Spleen (tissue), 11 donors: Measurements from ENCODE around the gene CEP170B. TPM values are rescaled to one million over a fixed set of nuclear protein-coding genes. Genes with fewer than 3 reads are reported as not detected.
A peak's percentile ranks its signal among the peaks of the same experiment; 100 is the strongest.

ENCODE experiments used
- DNase-seq: peaks from one replicate; pipeline ENCODE4 v3.0.0-alpha.2; 2020
- H3K27ac ChIP-seq, 8 donors: fragments of 200-600 bp; sonication (generic) in 7 of 8; 1 replicate in 4 of 8; 2 replicates in 4 of 8; pipeline versions ENCODE4 v1.5.0 to v1.8.0; 2016 to 2021; ENCODE audit warnings: inconsistent platforms in 4 of 8, mild to moderate bottlenecking in 4 of 8, moderate library complexity in 1 of 8
- H3K27me3 ChIP-seq, 7 donors: fragments of 200-600 bp; sonication (generic) in 6 of 7; replicated peaks in 1 of 7; 1 replicate in 4 of 7; 2 replicates in 3 of 7; pipeline versions ENCODE4 v1.5.0 to v1.8.0; 2016 to 2021; ENCODE audit warnings: inconsistent platforms in 3 of 7, mild to moderate bottlenecking in 1 of 7
- H3K36me3 ChIP-seq, 6 donors: fragments of 200-600 bp; sonication (generic) in 5 of 6; 1 replicate in 4 of 6; 2 replicates in 2 of 6; pipeline versions ENCODE4 v1.5.0 to v1.8.0; 2016 to 2021; ENCODE audit warnings: inconsistent platforms in 2 of 6
- H3K4me1 ChIP-seq, 6 donors: fragments of 200-600 bp; sonication (generic) in 5 of 6; 1 replicate in 3 of 6; 2 replicates in 3 of 6; pipeline versions ENCODE4 v1.5.0 to v1.8.0; 2016 to 2021; ENCODE audit warnings: inconsistent platforms in 3 of 6
- H3K4me3 ChIP-seq, 8 donors: fragments of 200-600 bp; sonication (generic) in 7 of 8; 1 replicate in 4 of 8; 2 replicates in 4 of 8; pipeline versions ENCODE4 v1.5.0 to v1.8.0; 2016 to 2021; ENCODE audit warnings: inconsistent platforms in 4 of 8, mild to moderate bottlenecking in 4 of 8, moderate library complexity in 2 of 8
- H3K9me3 ChIP-seq, 8 donors: fragments of 200-600 bp; sonication (generic) in 7 of 8; 1 replicate in 4 of 8; 2 replicates in 4 of 8; pipeline versions ENCODE4 v1.5.0 to v1.8.0; 2016 to 2021; ENCODE audit warnings: inconsistent platforms in 4 of 8
- CTCF ChIP-seq, 11 experiments: fragments of 200-600 bp in 7 of 11; fragments of 450-650 bp in 4 of 11; sonication (generic) in 4 of 11; IDR thresholded peaks in 8 of 11; conservative IDR thresholded peaks in 3 of 11; 1 replicate in 7 of 11; 2 replicates in 4 of 11; pipeline versions ENCODE4 v1.4.0 to v1.8.0; 2016 to 2021; ENCODE audit warnings: antibody characterized with exemption in 11 of 11, inconsistent platforms in 4 of 11, mild to moderate bottlenecking in 1 of 11
- POLR2A ChIP-seq, 3 donors: fragments of 450-650 bp; IDR thresholded peaks; one replicate each; pipeline ENCODE4 v1.5.1; 2017; ENCODE audit warnings: antibody characterized with exemption in 3 of 3, mild to moderate bottlenecking in 1 of 3
- POLR2AphosphoS5 ChIP-seq, 3 donors: sonication (generic); formaldehyde crosslinking; IDR thresholded peaks; one replicate each; pipeline ENCODE4 v1.5.1; 2017; ENCODE audit warnings: antibody characterized with exemption in 3 of 3
- WGBS, 5 donors: extraction: QIAGEN DNeasy Blood & Tissue Kit in 3 of 5; methylation state at CpG; one replicate each; pipeline versions ENCODE4 v1.1.5 to v1.1.7; 2013 to 2018; 5-methylcytosine and 5-hydroxymethylcytosine counted together
- intact Hi-C: fragments of 100-400 bp; cut with DNase I; formaldehyde crosslinking; loops from one replicate; pipeline ENCODE4 v1.15.0; 2023; ENCODE audit warnings: low total_unique reads
- polyA plus RNA-seq, 3 donors: library from polyadenylated mRNA; stranded (reverse); fragments of 200-250 nt; gene quantifications; one replicate each; pipeline ENCODE4 v1.2.1, GENCODE V29; 2013
- total RNA-seq, 7 donors: library from RNA; depleted of rRNA in 3 of 7; stranded (reverse); fragments of >200 nt in 3 of 7; fragmentation: NEBNext Ultra II Directional in 4 of 7; extraction: Animal tissue kit (Norgen Biotek cat#: 25700) in 4 of 7; gene quantifications; one replicate each; pipeline versions ENCODE4 v1.1.0 to v1.2.1, GENCODE V29; 2016 to 2021
- donor health status: healthy with polysubstance abuse.
- donor health status: DM: no; HTN: no; CAD: no; lungs with moderate emphysema.
- donor health status: DM: no; HTN: no; CAD: no.
- donor health status: Bipolar disorder and iron deficiency.
- donor health status: healthy.
- donor health status: DM: no; HTN: no; CAD: no.
- donor health status: DM: yes; HTN: yes; CAD: no.

CEP170B gene
- total and polyA plus RNA-seq, 10 donors, result 0.58 to 12.6 (median 5.7) TPM

- Histone ChIP-seq H3K27me3 (peaks cover 0 to 27% (median 0%) of the 10 kb centered on the region in 7 donors), H3K9me3 (peaks cover 0 to 7% (median 2%) of the 10 kb centered on the region in 8 donors), H3K4me1 (peaks cover 11 to 63% (median 45%) of the 10 kb centered on the region in 6 donors), H3K36me3 (no peaks in the 10 kb centered on the region), H3K4me3 (peak overlapping the region in 5 of 8 donors; percentile 2 to 63 (median 28)), H3K27ac (peak overlapping the region in 6 of 8 donors; percentile 54 to 90 (median 74))
- peak; percentile 89 for DNase-seq
- peak; percentile 20 to 60 (median 48) for TF ChIP-seq POLR2AphosphoS5 (IDR thresholded peaks at IDR 0.05)
- TF ChIP-seq CTCF (IDR thresholded peaks at IDR 0.05 in 8 of 11, conservative IDR thresholded peaks at IDR 0.05 in 3 of 11), result no peak
- WGBS, 5 donors, result 32 to 50% (median 36%) methylated on average over 8 to 21 of the region's 21 CpGs
- intact Hi-C loops, result no loop called here
Observed at GRCh38 chr14:104926619-104927431, 61.8 kb downstream of the CEP170B start.

- peak; percentile 78 for DNase-seq
- H3K27ac ChIP-seq, result no peak overlapping the region
- WGBS, 5 donors, result 53 to 79% (median 76%) methylated on average over 3 to 10 of the region's 10 CpGs
Observed at GRCh38 chr14:104927432-104927816, 62.4 kb downstream of the CEP170B start.

GRCh38 chr14:104927901-104928300 is 62.8 kb downstream of the CEP170B start:
- H3K4me1 ChIP-seq, result peaks cover 12 to 70% (median 53%) of the 10 kb centered on the region in 6 donors
- peaks cover 0 to 7% (median 2%) of the 10 kb centered on the region in 8 donors for H3K9me3 ChIP-seq
- no peak overlapping the region for H3K27ac ChIP-seq
- no peak for DNase-seq
- no peaks in the 10 kb centered on the region for H3K36me3 ChIP-seq
- peaks cover 0 to 37% (median 3%) of the 10 kb centered on the region in 7 donors for H3K27me3 ChIP-seq
- intact Hi-C loops, result no loop called here
- no peak overlapping the region for H3K4me3 ChIP-seq
- TF ChIP-seq POLR2AphosphoS5 (IDR thresholded peaks at IDR 0.05) (no peak), CTCF (IDR thresholded peaks at IDR 0.05 in 8 of 11, conservative IDR thresholded peaks at IDR 0.05 in 3 of 11) (no peak), POLR2A (IDR thresholded peaks at IDR 0.05) (no peak)
- 61 to 76% (median 68%) methylated on average over 7 to 8 of the region's 8 CpGs for WGBS, 5 donors

More at GRCh38 chr14:104927432-104927816, 62.4 kb downstream of the CEP170B start:
- TF ChIP-seq CTCF (IDR thresholded peaks at IDR 0.05 in 8 of 11, conservative IDR thresholded peaks at IDR 0.05 in 3 of 11) (no peak), POLR2AphosphoS5 (IDR thresholded peaks at IDR 0.05) (no peak), POLR2A (IDR thresholded peaks at IDR 0.05) (no peak)
- peak overlapping the region in 1 of 8 donors; percentile 63 for H3K4me3 ChIP-seq
- H3K9me3 ChIP-seq, result peaks cover 0 to 7% (median 2%) of the 10 kb centered on the region in 8 donors
- H3K27me3 ChIP-seq, result peaks cover 0 to 32% (median 0%) of the 10 kb centered on the region in 7 donors
- H3K4me1 ChIP-seq, result peaks cover 12 to 69% (median 50%) of the 10 kb centered on the region in 6 donors
- no peaks in the 10 kb centered on the region for H3K36me3 ChIP-seq
- intact Hi-C loops, result no loop called here
